ENCODE measurements around the gene INPP5D. TPM values are rescaled to one million over a fixed set of nuclear protein-coding genes. Genes with fewer than 3 reads are reported as not detected.

INPP5D gene
- total RNA-seq, 1 donor, result under 0.01 TPM

DNA sequence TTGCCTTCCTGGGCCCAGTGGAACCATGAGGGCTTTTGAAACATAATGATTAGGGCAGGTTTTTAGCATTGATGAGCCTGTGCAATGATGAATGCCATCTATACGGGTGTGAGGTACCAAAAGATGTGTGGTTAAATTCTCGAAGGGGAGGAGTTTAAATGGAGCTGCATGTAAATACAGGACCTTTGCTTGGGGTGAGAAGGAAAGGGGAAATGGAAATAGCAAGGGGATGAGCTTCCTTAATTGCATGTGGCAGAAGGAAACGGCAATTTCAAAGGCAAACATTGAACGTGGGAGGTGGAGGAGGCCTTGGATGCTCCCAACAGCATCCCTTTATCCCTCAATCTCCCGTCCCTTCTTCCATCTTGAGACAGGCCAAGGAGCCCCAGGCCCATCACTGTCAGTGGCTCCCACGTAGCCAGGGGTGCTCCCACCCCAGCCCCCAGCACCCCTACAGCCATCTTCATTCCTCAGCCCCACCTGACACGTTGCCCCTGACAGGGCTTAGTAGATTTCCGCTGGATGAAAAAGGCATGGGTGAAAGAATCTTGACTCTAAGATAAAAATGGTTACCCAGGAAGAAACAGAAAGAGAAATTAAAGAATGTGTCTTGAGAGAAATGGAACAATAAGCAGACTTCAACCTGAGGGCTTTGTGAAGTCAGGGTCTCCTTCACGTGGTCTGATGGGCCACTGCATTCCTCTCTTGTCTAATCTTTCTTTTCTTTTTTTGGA lies 32.5 kb downstream of the INPP5D start:
- no peaks in the 10 kb centered on the region for H3K79me2 ChIP-seq (ENCODE audit: insufficient read depth, low read length)
- no peak overlapping the region for H3K4me2 ChIP-seq (ENCODE audit: insufficient read depth, low read length)
- H3K36me3 ChIP-seq (ENCODE audit: insufficient read depth, low read length), result no peaks in the 10 kb centered on the region
- H3K27ac ChIP-seq (ENCODE audit: low read depth, low read length), result no peak overlapping the region
- no peak for DNase-seq (ENCODE audit: insufficient read length, low spot score, missing footprints)
- H3K27me3 ChIP-seq (ENCODE audit: insufficient read depth, low read length), result no peaks in the 10 kb centered on the region
- no peaks in the 10 kb centered on the region for H3K9me3 ChIP-seq (ENCODE audit: low read depth, low read length)
- H3K4me1 ChIP-seq (ENCODE audit: insufficient read depth, low read length), result no peaks in the 10 kb centered on the region
- no peak overlapping the region for H3K4me3 ChIP-seq (ENCODE audit: insufficient read depth, low read length)
- no peak overlapping the region for H2AFZ ChIP-seq (ENCODE audit: low read length)
- TF ChIP-seq, protein P1, sequence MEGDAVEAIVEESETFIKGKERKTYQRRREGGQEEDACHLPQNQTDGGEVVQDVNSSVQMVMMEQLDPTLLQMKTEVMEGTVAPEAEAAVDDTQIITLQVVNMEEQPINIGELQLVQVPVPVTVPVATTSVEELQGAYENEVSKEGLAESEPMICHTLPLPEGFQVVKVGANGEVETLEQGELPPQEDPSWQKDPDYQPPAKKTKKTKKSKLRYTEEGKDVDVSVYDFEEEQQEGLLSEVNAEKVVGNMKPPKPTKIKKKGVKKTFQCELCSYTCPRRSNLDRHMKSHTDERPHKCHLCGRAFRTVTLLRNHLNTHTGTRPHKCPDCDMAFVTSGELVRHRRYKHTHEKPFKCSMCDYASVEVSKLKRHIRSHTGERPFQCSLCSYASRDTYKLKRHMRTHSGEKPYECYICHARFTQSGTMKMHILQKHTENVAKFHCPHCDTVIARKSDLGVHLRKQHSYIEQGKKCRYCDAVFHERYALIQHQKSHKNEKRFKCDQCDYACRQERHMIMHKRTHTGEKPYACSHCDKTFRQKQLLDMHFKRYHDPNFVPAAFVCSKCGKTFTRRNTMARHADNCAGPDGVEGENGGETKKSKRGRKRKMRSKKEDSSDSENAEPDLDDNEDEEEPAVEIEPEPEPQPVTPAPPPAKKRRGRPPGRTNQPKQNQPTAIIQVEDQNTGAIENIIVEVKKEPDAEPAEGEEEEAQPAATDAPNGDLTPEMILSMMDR (IDR thresholded peaks at IDR 0.05; ENCODE audit: extremely low read depth, low read depth, low read length), result no peak
- H4K20me1 ChIP-seq (ENCODE audit: insufficient read depth, low read length), result no peaks in the 10 kb centered on the region

DNA sequence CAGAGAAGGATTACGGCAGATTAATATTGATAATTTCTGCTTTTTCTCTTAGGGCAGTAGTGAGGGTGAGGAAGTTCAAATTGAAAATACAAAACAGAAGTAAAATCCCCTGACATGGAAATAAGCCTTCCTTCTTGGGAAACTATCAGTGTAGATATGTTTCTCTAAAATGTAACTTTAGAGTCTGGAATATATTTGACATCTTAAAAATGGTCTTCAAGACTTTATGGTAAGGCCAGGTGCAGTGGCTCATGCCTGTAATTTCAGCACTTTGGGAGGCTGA lies 33.0 kb downstream of the INPP5D start:
- Histone ChIP-seq H3K27ac (ENCODE audit: low read depth, low read length) (no peak overlapping the region), H3K9me3 (ENCODE audit: low read depth, low read length) (no peaks in the 10 kb centered on the region), H3K36me3 (ENCODE audit: insufficient read depth, low read length) (no peaks in the 10 kb centered on the region), H3K27me3 (ENCODE audit: insufficient read depth, low read length) (no peaks in the 10 kb centered on the region), H4K20me1 (ENCODE audit: insufficient read depth, low read length) (no peaks in the 10 kb centered on the region), H3K4me1 (ENCODE audit: insufficient read depth, low read length) (no peaks in the 10 kb centered on the region), H3K79me2 (ENCODE audit: insufficient read depth, low read length) (no peaks in the 10 kb centered on the region), H3K4me2 (ENCODE audit: insufficient read depth, low read length) (no peak overlapping the region), H3K4me3 (ENCODE audit: insufficient read depth, low read length) (no peak overlapping the region), H2AFZ (ENCODE audit: low read length) (no peak overlapping the region)
- no peak for DNase-seq (ENCODE audit: insufficient read length, low spot score, missing footprints)
- TF ChIP-seq, protein P1 (IDR thresholded peaks at IDR 0.05; ENCODE audit: extremely low read depth, low read depth, low read length), result no peak

DNA sequence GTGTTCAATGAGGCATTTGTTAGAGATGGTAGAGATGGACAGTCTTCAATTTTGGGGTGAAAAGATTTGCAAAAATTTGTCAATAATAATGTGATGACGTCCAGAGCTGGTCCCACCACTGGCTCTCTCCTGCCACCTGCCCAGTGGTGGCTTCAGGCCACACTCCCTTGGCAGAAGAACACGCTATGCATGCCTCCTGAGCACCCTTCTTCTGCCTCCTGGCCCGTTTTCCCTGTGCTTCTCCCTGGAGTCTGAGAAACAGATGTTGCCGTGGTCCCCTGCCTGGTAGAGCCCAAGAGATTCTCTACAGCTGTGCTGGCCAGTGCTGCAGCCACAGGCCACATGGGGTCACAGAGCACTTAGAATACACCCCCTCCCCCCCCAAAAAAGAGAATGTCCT lies 33.6 kb downstream of the INPP5D start:
- Histone ChIP-seq H3K9me3 (ENCODE audit: low read depth, low read length) (no peaks in the 10 kb centered on the region), H3K4me3 (ENCODE audit: insufficient read depth, low read length) (no peak overlapping the region), H3K4me2 (ENCODE audit: insufficient read depth, low read length) (no peak overlapping the region), H3K79me2 (ENCODE audit: insufficient read depth, low read length) (no peaks in the 10 kb centered on the region), H2AFZ (ENCODE audit: low read length) (no peak overlapping the region), H3K4me1 (ENCODE audit: insufficient read depth, low read length) (no peaks in the 10 kb centered on the region), H3K36me3 (ENCODE audit: insufficient read depth, low read length) (no peaks in the 10 kb centered on the region), H3K27me3 (ENCODE audit: insufficient read depth, low read length) (no peaks in the 10 kb centered on the region), H4K20me1 (ENCODE audit: insufficient read depth, low read length) (no peaks in the 10 kb centered on the region), H3K27ac (ENCODE audit: low read depth, low read length) (no peak overlapping the region)
- DNase-seq (ENCODE audit: insufficient read length, low spot score, missing footprints), result no peak
- TF ChIP-seq, protein P1 (IDR thresholded peaks at IDR 0.05; ENCODE audit: extremely low read depth, low read depth, low read length), result no peak

DNA sequence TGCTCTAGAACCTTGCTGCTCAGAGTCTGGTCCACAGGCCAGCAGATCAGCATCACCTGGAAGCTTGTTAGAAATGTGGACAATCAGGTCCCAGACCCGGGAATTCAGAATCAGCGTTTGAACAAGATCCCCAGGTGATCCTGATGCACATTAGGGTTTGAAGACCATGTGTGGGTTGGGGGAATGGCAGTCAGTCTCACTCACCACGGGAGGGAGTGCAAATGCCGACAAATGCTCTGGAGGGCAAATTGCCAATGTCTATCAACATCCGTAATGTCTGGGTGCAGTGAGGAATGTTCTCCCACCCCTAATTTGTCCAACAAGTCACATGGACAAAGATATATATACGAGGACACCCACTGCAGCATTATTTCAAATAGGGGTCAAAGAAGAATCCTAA lies 34.5 kb downstream of the INPP5D start:
- H3K4me3 ChIP-seq (ENCODE audit: insufficient read depth, low read length), result no peak overlapping the region
- H3K4me2 ChIP-seq (ENCODE audit: insufficient read depth, low read length), result no peak overlapping the region
- H4K20me1 ChIP-seq (ENCODE audit: insufficient read depth, low read length), result no peaks in the 10 kb centered on the region
- H3K9me3 ChIP-seq (ENCODE audit: low read depth, low read length), result no peaks in the 10 kb centered on the region
- no peak overlapping the region for H2AFZ ChIP-seq (ENCODE audit: low read length)
- TF ChIP-seq, protein P1 (IDR thresholded peaks at IDR 0.05; ENCODE audit: extremely low read depth, low read depth, low read length), result no peak
- H3K36me3 ChIP-seq (ENCODE audit: insufficient read depth, low read length), result no peaks in the 10 kb centered on the region
- H3K27me3 ChIP-seq (ENCODE audit: insufficient read depth, low read length), result no peaks in the 10 kb centered on the region
- no peaks in the 10 kb centered on the region for H3K79me2 ChIP-seq (ENCODE audit: insufficient read depth, low read length)
- no peaks in the 10 kb centered on the region for H3K4me1 ChIP-seq (ENCODE audit: insufficient read depth, low read length)
- no peak overlapping the region for H3K27ac ChIP-seq (ENCODE audit: low read depth, low read length)
- DNase-seq (ENCODE audit: insufficient read length, low spot score, missing footprints), result no peak
